GM23338 (cell line): ENCODE results near the gene ATG2B. TPM values are rescaled to one million over a fixed set of nuclear protein-coding genes. Genes with fewer than 3 reads are reported as not detected.

Source experiments
- ATAC-seq: fragments of 200-7000 bp; cut with Tn5 transposase; 3 replicates; pipeline ENCODE4 v1.9.1; 2020
- DNase-seq: peaks from one replicate; pipeline ENCODE4 v3.0.0-alpha.2; 2015; ENCODE audit warnings: low spot score
- H2AFZ ChIP-seq: fragments of 200-600 bp; sonication (generic); 2 replicates; pipeline ENCODE4 v1.8.0; 2016; ENCODE audit warnings: antibody characterized with exemption, mild to moderate bottlenecking, moderate library complexity
- H3F3A ChIP-seq: fragments of 200-600 bp; sonication (generic); replicated peaks from 2 replicates; pipeline ENCODE4 v1.8.0; 2017; ENCODE audit warnings: antibody characterized with exemption, mixed run types, low read depth
- H3K27ac ChIP-seq: fragments of 200-600 bp; sonication (generic); 2 replicates; pipeline ENCODE4 v1.6.1; 2016; ENCODE audit warnings: low read depth
- H3K27me3 ChIP-seq: fragments of 200-600 bp; sonication (generic); 2 replicates; pipeline ENCODE4 v1.8.0; 2016; ENCODE audit warnings: mild to moderate bottlenecking, mixed run types, moderate library complexity; ENCODE audit not compliant: insufficient read depth
- H3K36me3 ChIP-seq: fragments of 200-600 bp; sonication (generic); 2 replicates; pipeline ENCODE4 v1.8.0; 2016; ENCODE audit warnings: mild to moderate bottlenecking; ENCODE audit not compliant: insufficient read depth
- H3K4me1 ChIP-seq: fragments of 200-600 bp; sonication (generic); 2 replicates; pipeline ENCODE4 v1.8.0; 2016; ENCODE audit warnings: mild to moderate bottlenecking, moderate library complexity; ENCODE audit not compliant: insufficient read depth
- H3K4me2 ChIP-seq: fragments of 200-600 bp; sonication (generic); 2 replicates; pipeline ENCODE4 v1.7.1; 2017; ENCODE audit warnings: mixed run types
- H3K4me3 ChIP-seq: fragments of 200-600 bp; sonication (generic); 2 replicates; pipeline ENCODE4 v1.6.1; 2016; ENCODE audit warnings: mixed run types
- H3K79me2 ChIP-seq: fragments of 200-600 bp; sonication (generic); replicated peaks from 2 replicates; pipeline ENCODE4 v1.8.0; 2017; ENCODE audit warnings: mild to moderate bottlenecking; ENCODE audit not compliant: insufficient read depth
- H3K9me2 ChIP-seq: fragments of 200-600 bp; sonication (generic); 2 replicates; pipeline ENCODE4 v1.8.0; 2017; ENCODE audit not compliant: insufficient read depth
- H4K20me1 ChIP-seq: fragments of 200-600 bp; sonication (generic); replicated peaks from 2 replicates; pipeline ENCODE4 v1.8.0; 2017; ENCODE audit warnings: mild to moderate bottlenecking; ENCODE audit not compliant: insufficient read depth
- H3K27ac Mint-ChIP-seq: 2 replicates; pipeline ENCODE4 v1.8.0; 2020; ENCODE audit warnings: inconsistent platforms, mild to moderate bottlenecking, moderate library complexity, mixed read lengths
- H3K27me3 Mint-ChIP-seq: 3 replicates; pipeline ENCODE4 v1.8.0; 2022; ENCODE audit warnings: low read depth, mild to moderate bottlenecking, moderate library complexity, mixed read lengths, inconsistent platforms; ENCODE audit not compliant: insufficient read depth, poor library complexity
- H3K36me3 Mint-ChIP-seq: 3 replicates; pipeline ENCODE4 v1.8.0; 2021; ENCODE audit warnings: low read depth, mild to moderate bottlenecking, inconsistent platforms, moderate library complexity, mixed read lengths
- H3K4me1 Mint-ChIP-seq: 3 replicates; pipeline ENCODE4 v1.8.0; 2020; ENCODE audit warnings: mild to moderate bottlenecking, inconsistent platforms, mixed read lengths
- H3K4me3 Mint-ChIP-seq: 3 replicates; pipeline ENCODE4 v1.8.0; 2021; ENCODE audit warnings: moderate library complexity, mild to moderate bottlenecking, inconsistent platforms, mixed read lengths
- H3K9me3 Mint-ChIP-seq: 3 replicates; pipeline ENCODE4 v1.8.0; 2020; ENCODE audit warnings: moderate library complexity, mild to moderate bottlenecking, inconsistent platforms, mixed read lengths
- CREB1 ChIP-seq: fragments of 250-450 bp; sonication (Bioruptor Pico); IDR thresholded peaks from 2 replicates; pipeline ENCODE4 v1.5.0; 2020; ENCODE audit warnings: low read depth, mild to moderate bottlenecking, moderate library complexity
- EZH2phosphoT487 ChIP-seq: fragments of 200-600 bp; sonication (generic); IDR thresholded peaks from one replicate; pipeline ENCODE4 v1.8.1; 2018; ENCODE audit warnings: antibody characterized with exemption; ENCODE audit not compliant: unreplicated experiment
- JUNB ChIP-seq: IDR thresholded peaks from one replicate; pipeline ENCODE4 v1.6.1; 2016; ENCODE audit warnings: antibody characterized with exemption; ENCODE audit not compliant: unreplicated experiment
- NANOG ChIP-seq: IDR thresholded peaks from 2 replicates; pipeline ENCODE4 v1.6.1; 2016; ENCODE audit warnings: antibody characterized with exemption, borderline replicate concordance
- STAT1 ChIP-seq: IDR thresholded peaks from one replicate; pipeline ENCODE4 v1.6.1; 2016; ENCODE audit warnings: antibody characterized with exemption; ENCODE audit not compliant: unreplicated experiment
- ZNF114 ChIP-seq: fragments of 250-450 bp; sonication (Bioruptor Pico); IDR thresholded peaks from 2 replicates; pipeline ENCODE4 v1.5.0; 2020; ENCODE audit warnings: mild to moderate bottlenecking, moderate library complexity
- ZNF331 ChIP-seq: fragments of 250-450 bp; sonication (Bioruptor Pico); IDR thresholded peaks from 2 replicates; pipeline ENCODE4 v1.5.0; 2020; ENCODE audit warnings: low read depth, mild to moderate bottlenecking, moderate library complexity
- polyA plus RNA-seq: library from polyadenylated mRNA; unstranded; fragments of >200 nt; fragmentation: Nextera tagmentation; extraction: Ambion mirVana; gene quantifications from 2 replicates; pipeline ENCODE4 v1.2.1, GENCODE V29; 2016
- total RNA-seq: library from RNA; depleted of rRNA; stranded (reverse); fragments of >200 nt; shearing (Covaris generic); gene quantifications from 2 replicates; pipeline ENCODE4 v1.2.3, GENCODE V29; 2014
- TF ChIP-seq, protein P1 (sequence below): fragments of 250-450 bp; sonication (Bioruptor Pico); IDR thresholded peaks from 2 replicates; pipeline ENCODE4 v1.5.0; 2020; ENCODE audit warnings: mild to moderate bottlenecking, moderate library complexity
- TF ChIP-seq, protein P2 (sequence below): IDR thresholded peaks from one replicate; pipeline ENCODE4 v1.6.1; 2018; ENCODE audit warnings: antibody characterized with exemption; ENCODE audit not compliant: unreplicated experiment
- TF ChIP-seq, protein P3 (sequence below), 2 experiments: fragments of 200-600 bp in 1 of 2; sonication (generic) in 1 of 2; conservative IDR thresholded peaks; 2 replicates each; pipeline versions ENCODE4 v1.5.1 to v1.6.1; 2016 to 2017; ENCODE audit warnings: antibody characterized with exemption in 2 of 2, low read depth in 2 of 2, mild to moderate bottlenecking in 2 of 2, moderate library complexity in 1 of 2

ATG2B gene
- total and polyA plus RNA-seq, 2 experiments from 2014 or later, result 3.8 to 15.4 TPM

DNA sequence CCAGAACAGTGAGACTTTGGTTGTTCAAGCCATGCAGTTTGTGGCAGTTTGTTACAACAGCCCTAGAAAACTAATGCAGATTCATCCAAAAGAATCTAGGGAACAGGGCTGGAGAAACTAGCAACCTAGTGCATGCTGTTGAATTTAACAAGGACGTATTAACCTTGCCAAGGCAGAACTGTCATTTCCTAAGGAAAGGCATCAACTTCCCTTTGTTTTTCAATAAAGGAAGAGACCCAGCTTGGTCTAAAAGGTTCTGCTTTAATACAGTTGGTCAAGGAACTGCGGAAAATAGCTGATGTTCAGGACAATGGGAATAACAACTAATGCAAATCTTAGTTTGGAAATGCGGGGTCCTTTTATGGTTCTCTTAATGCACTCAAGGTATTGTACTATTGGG lies 40.3 kb upstream of the ATG2B start:
- Mint-ChIP-seq H3K27ac (no peak overlapping the region), H3K27me3 (peaks cover 4% of the 10 kb centered on the region), H3K4me3 (no peak overlapping the region), H3K36me3 (no peaks in the 10 kb centered on the region), H3K9me3 (no peaks in the 10 kb centered on the region), H3K4me1 (no peaks in the 10 kb centered on the region; the same call in 2 of the 3 replicates)
- Histone ChIP-seq H3K4me2 (no peak overlapping the region), H3K4me3 (no peak overlapping the region), H2AFZ (no peak overlapping the region), H4K20me1 (no peaks in the 10 kb centered on the region), H3F3A (no peaks in the 10 kb centered on the region), H3K9me2 (no peaks in the 10 kb centered on the region), H3K27me3 (no peaks in the 10 kb centered on the region), H3K4me1 (no peaks in the 10 kb centered on the region), H3K36me3 (no peaks in the 10 kb centered on the region), H3K27ac (no peak overlapping the region), H3K79me2 (no peaks in the 10 kb centered on the region)
- TF ChIP-seq EZH2phosphoT487 (no peak), ZNF331 (CRISPR knock-in tag) (no peak), NANOG (no peak), ZNF114 (CRISPR knock-in tag) (no peak), STAT1 (no peak), CREB1 (CRISPR knock-in tag) (no peak), JUNB (no peak)
- TF ChIP-seq, protein P1, sequence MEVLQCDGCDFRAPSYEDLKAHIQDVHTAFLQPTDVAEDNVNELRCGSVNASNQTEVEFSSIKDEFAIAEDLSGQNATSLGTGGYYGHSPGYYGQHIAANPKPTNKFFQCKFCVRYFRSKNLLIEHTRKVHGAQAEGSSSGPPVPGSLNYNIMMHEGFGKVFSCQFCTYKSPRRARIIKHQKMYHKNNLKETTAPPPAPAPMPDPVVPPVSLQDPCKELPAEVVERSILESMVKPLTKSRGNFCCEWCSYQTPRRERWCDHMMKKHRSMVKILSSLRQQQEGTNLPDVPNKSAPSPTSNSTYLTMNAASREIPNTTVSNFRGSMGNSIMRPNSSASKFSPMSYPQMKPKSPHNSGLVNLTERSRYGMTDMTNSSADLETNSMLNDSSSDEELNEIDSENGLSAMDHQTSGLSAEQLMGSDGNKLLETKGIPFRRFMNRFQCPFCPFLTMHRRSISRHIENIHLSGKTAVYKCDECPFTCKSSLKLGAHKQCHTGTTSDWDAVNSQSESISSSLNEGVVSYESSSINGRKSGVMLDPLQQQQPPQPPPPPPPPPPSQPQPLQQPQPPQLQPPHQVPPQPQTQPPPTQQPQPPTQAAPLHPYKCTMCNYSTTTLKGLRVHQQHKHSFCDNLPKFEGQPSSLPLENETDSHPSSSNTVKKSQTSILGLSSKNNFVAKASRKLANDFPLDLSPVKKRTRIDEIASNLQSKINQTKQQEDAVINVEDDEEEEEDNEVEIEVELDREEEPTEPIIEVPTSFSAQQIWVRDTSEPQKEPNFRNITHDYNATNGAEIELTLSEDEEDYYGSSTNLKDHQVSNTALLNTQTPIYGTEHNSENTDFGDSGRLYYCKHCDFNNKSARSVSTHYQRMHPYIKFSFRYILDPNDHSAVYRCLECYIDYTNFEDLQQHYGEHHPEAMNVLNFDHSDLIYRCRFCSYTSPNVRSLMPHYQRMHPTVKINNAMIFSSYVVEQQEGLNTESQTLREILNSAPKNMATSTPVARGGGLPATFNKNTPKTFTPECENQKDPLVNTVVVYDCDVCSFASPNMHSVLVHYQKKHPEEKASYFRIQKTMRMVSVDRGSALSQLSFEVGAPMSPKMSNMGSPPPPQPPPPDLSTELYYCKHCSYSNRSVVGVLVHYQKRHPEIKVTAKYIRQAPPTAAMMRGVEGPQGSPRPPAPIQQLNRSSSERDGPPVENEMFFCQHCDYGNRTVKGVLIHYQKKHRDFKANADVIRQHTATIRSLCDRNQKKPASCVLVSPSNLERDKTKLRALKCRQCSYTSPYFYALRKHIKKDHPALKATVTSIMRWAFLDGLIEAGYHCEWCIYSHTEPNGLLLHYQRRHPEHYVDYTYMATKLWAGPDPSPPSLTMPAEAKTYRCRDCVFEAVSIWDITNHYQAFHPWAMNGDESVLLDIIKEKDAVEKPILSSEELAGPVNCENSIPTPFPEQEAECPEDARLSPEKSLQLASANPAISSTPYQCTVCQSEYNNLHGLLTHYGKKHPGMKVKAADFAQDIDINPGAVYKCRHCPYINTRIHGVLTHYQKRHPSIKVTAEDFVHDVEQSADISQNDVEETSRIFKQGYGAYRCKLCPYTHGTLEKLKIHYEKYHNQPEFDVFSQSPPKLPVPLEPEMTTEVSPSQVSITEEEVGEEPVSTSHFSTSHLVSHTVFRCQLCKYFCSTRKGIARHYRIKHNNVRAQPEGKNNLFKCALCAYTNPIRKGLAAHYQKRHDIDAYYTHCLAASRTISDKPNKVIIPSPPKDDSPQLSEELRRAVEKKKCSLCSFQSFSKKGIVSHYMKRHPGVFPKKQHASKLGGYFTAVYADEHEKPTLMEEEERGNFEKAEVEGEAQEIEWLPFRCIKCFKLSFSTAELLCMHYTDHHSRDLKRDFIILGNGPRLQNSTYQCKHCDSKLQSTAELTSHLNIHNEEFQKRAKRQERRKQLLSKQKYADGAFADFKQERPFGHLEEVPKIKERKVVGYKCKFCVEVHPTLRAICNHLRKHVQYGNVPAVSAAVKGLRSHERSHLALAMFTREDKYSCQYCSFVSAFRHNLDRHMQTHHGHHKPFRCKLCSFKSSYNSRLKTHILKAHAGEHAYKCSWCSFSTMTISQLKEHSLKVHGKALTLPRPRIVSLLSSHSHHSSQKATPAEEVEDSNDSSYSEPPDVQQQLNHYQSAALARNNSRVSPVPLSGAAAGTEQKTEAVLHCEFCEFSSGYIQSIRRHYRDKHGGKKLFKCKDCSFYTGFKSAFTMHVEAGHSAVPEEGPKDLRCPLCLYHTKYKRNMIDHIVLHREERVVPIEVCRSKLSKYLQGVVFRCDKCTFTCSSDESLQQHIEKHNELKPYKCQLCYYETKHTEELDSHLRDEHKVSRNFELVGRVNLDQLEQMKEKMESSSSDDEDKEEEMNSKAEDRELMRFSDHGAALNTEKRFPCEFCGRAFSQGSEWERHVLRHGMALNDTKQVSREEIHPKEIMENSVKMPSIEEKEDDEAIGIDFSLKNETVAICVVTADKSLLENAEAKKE (CRISPR knock-in tag), result no peak
- TF ChIP-seq, protein P2, sequence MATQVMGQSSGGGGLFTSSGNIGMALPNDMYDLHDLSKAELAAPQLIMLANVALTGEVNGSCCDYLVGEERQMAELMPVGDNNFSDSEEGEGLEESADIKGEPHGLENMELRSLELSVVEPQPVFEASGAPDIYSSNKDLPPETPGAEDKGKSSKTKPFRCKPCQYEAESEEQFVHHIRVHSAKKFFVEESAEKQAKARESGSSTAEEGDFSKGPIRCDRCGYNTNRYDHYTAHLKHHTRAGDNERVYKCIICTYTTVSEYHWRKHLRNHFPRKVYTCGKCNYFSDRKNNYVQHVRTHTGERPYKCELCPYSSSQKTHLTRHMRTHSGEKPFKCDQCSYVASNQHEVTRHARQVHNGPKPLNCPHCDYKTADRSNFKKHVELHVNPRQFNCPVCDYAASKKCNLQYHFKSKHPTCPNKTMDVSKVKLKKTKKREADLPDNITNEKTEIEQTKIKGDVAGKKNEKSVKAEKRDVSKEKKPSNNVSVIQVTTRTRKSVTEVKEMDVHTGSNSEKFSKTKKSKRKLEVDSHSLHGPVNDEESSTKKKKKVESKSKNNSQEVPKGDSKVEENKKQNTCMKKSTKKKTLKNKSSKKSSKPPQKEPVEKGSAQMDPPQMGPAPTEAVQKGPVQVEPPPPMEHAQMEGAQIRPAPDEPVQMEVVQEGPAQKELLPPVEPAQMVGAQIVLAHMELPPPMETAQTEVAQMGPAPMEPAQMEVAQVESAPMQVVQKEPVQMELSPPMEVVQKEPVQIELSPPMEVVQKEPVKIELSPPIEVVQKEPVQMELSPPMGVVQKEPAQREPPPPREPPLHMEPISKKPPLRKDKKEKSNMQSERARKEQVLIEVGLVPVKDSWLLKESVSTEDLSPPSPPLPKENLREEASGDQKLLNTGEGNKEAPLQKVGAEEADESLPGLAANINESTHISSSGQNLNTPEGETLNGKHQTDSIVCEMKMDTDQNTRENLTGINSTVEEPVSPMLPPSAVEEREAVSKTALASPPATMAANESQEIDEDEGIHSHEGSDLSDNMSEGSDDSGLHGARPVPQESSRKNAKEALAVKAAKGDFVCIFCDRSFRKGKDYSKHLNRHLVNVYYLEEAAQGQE, result no peak
- TF ChIP-seq, protein P3, sequence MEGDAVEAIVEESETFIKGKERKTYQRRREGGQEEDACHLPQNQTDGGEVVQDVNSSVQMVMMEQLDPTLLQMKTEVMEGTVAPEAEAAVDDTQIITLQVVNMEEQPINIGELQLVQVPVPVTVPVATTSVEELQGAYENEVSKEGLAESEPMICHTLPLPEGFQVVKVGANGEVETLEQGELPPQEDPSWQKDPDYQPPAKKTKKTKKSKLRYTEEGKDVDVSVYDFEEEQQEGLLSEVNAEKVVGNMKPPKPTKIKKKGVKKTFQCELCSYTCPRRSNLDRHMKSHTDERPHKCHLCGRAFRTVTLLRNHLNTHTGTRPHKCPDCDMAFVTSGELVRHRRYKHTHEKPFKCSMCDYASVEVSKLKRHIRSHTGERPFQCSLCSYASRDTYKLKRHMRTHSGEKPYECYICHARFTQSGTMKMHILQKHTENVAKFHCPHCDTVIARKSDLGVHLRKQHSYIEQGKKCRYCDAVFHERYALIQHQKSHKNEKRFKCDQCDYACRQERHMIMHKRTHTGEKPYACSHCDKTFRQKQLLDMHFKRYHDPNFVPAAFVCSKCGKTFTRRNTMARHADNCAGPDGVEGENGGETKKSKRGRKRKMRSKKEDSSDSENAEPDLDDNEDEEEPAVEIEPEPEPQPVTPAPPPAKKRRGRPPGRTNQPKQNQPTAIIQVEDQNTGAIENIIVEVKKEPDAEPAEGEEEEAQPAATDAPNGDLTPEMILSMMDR (conservative IDR thresholded peaks at IDR 0.05; ENCODE audit: low read depth in 2 of 2), result no peak
- no peak for ATAC-seq
- no peak for DNase-seq
